ENCODE data around the gene INVS.

Gene INVS

DNA sequence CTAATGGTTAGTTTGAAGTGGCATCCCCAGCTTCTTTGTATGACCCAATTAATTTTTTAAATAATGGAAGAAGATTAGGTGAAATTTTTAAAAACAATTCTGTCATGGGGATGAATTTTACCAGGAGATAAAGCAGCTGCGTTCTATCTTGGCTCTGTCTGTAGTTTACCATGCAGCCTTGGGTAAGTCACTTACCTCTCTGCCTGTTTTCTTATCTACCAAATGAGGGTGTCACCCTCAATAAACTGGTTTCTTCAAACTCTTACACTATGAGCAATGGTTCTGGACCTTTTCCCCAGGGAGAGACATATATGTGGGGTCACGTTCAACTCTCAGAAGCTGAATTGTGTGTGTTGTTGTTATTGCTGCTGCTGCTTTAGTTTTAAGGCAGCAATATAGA, 182.0 kb downstream of the INVS start:
- no peak overlapping the region for H3K4me3 ChIP-seq (ENCODE audit: low read length)
- TF ChIP-seq, protein P1, sequence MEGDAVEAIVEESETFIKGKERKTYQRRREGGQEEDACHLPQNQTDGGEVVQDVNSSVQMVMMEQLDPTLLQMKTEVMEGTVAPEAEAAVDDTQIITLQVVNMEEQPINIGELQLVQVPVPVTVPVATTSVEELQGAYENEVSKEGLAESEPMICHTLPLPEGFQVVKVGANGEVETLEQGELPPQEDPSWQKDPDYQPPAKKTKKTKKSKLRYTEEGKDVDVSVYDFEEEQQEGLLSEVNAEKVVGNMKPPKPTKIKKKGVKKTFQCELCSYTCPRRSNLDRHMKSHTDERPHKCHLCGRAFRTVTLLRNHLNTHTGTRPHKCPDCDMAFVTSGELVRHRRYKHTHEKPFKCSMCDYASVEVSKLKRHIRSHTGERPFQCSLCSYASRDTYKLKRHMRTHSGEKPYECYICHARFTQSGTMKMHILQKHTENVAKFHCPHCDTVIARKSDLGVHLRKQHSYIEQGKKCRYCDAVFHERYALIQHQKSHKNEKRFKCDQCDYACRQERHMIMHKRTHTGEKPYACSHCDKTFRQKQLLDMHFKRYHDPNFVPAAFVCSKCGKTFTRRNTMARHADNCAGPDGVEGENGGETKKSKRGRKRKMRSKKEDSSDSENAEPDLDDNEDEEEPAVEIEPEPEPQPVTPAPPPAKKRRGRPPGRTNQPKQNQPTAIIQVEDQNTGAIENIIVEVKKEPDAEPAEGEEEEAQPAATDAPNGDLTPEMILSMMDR (conservative IDR thresholded peaks at IDR 0.05; ENCODE audit: low read depth, low read length): no peak
- DNase-seq (ENCODE audit: low read depth): no peak

DNA sequence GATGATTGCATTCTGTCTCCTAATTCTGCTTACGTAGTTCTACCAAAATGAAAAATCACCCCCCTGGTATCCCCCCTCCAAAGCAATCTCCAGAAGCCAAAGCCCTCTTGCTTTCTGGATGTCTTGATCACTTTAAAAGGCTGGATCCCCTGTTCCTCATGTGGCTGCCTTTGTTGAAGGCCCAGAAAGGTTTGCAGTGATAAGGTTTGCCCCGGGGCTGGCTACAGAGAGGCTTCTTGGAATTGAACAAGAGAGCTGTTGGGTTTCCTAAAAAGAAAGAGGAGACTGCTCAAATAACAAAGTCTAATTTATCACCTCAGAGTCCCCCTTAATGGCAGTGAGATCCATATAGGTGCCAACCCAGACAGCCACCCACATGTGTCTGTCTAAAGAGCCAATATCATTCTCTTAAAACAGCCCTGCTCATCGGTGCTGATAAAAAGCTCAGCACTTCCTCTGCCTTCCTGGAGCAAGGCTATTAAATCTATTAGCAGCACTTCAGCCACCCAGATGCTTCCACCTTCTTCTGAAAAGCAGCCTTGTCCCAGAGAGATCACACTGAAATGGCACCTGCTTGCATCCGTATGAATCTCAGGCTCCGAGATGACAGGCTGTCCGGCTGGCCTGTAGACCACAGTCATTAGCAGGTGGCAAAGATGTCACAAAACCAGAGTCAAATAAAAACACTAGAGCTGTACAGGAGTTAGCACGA, 182.8 kb downstream of the INVS start:
- TF ChIP-seq, protein P1 (conservative IDR thresholded peaks at IDR 0.05; ENCODE audit: low read depth, low read length): no peak
- no peak overlapping the region for H3K4me3 ChIP-seq (ENCODE audit: low read length)
- DNase-seq (ENCODE audit: low read depth): no peak

DNA sequence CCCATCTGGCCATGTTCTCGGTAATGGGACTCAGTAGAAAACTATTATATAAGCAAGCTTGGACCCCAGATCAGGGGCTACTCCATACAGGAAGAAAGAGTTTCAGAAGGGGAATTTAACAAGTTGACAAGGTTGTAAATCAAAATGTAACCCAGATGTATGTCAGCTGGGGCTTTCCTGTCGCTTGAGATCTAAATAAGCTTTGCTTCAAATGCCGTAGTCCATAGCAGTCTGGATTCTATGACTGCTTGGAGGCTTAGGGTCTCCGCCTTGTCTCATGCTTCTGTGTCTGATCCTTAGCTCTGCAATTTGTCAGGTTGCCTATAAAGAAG, 183.3 kb downstream of the INVS start:
- TF ChIP-seq, protein P1 (conservative IDR thresholded peaks at IDR 0.05; ENCODE audit: low read depth, low read length): no peak
- no peak overlapping the region for H3K4me3 ChIP-seq (ENCODE audit: low read length)
- DNase-seq (ENCODE audit: low read depth): no peak

DNA sequence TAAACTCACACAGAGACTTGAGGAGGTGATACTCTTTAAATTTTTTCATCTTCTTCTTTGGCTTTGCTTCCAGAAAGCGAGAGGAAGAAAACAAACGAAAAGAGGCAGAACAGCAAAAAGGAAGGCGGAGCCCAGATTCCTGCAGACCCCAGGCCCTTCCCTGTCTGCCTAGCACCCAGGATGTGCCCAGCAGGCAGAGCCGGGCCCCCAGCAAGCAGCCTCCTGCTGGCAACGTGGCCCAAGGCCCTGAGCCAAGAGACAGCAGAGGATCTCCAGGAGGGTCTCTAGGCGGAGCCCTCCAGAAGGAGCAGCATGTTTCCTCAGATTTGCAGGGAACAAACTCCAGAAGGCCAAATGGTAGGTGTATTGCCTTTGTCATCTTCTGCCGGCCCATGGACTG, 185.2 kb downstream of the INVS start:
- DNase-seq (ENCODE audit: low read depth): no peak
- no peak overlapping the region for H3K4me3 ChIP-seq (ENCODE audit: low read length)
- TF ChIP-seq, protein P1 (conservative IDR thresholded peaks at IDR 0.05; ENCODE audit: low read depth, low read length): no peak

DNA sequence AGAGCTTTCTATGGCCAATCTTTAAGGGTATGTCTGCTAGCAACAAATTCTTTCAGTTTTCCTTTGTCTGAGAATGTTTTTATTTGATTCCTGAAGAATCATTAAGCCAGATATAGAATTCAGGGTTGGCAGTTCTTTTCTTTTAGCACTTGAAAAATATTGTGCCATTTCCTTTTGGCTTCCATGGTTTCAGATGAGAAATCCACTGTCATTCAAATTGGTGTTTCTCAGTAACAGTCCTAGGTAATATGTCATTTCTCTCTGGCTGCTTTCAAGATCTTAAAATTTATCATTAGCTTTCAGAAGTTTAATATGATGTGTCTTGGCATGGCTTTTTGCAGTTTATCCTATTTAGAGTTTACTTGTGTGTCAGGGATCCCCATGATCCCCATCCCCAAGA, 186.0 kb downstream of the INVS start:
- TF ChIP-seq, protein P1 (conservative IDR thresholded peaks at IDR 0.05; ENCODE audit: low read depth, low read length): no peak
- no peak for DNase-seq (ENCODE audit: low read depth)
- H3K4me3 ChIP-seq (ENCODE audit: low read length): no peak overlapping the region

DNA sequence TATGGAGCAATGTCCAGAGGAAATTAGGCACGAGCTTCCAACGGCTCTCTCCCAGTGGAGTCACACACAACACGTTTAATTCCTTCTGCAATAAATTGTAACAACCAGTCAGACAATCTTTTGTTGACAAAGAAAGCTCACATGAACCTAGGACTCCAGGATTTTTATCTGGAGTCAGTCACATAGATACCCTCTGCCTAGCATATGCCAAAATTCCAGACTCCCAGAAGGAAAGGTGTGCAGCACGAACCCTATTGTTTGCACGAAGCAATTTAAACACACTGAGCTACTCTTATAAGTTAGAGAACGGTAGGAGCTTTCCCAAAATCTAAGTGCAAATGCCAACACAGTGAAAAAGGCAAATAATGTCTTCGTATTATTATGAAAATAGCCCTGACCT, 186.6 kb downstream of the INVS start:
- DNase-seq (ENCODE audit: low read depth): no peak
- TF ChIP-seq, protein P1 (conservative IDR thresholded peaks at IDR 0.05; ENCODE audit: low read depth, low read length): no peak
- no peak overlapping the region for H3K4me3 ChIP-seq (ENCODE audit: low read length)

DNA sequence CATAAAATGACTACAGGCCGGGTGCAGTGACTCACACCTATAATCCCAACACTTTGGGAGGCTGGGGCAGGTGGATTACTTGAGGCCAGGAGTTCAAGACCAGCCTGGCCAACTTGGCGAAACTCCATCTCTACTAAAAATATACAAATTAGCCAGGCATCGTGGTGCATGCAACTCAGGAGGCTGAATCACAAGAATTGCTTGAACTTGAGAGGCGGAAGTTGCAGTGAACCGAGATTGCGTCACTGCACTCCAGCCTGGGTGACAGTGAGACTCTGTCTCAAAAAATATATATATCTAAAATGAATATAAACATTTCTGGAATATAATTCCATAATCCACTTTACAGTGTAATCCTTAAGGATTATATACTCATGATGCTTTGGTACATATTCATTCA, 187.2 kb downstream of the INVS start:
- TF ChIP-seq, protein P1 (conservative IDR thresholded peaks at IDR 0.05; ENCODE audit: low read depth, low read length): no peak
- no peak overlapping the region for H3K4me3 ChIP-seq (ENCODE audit: low read length)
- no peak for DNase-seq (ENCODE audit: low read depth)

Data from retinal pigment epithelial cell (primary cell).